GM12873 (cell line): Measurements from ENCODE around the gene INPP5D.

Experiments used
- CTCF ChIP-seq: IDR thresholded peaks from 2 replicates; pipeline ENCODE4 v1.5.1; 2012; ENCODE audit warnings: low read depth, mild to moderate bottlenecking, moderate library complexity, low read length, control low read depth; ENCODE audit not compliant: insufficient read depth; ENCODE audit errors: missing control alignments

Gene INPP5D

GRCh38 chr2:233171344-233171743 lies 111.2 kb downstream of the INPP5D start:
- no peak for TF ChIP-seq CTCF

- TF ChIP-seq CTCF, result no peak
Observed at GRCh38 chr2:233173115-233173514, 113.0 kb downstream of the INPP5D start.

GRCh38 chr2:233174137-233174536 lies 114.0 kb downstream of the INPP5D start:
- no peak for TF ChIP-seq CTCF

GRCh38 chr2:233178994-233179847 lies 119.1 kb downstream of the INPP5D start:
- no peak for TF ChIP-seq CTCF

- no peak for TF ChIP-seq CTCF
Observed at GRCh38 chr2:233179848-233180366, 119.8 kb downstream of the INPP5D start.

GRCh38 chr2:233183869-233184418 lies 123.8 kb downstream of the INPP5D start:
- TF ChIP-seq CTCF, result no peak

GRCh38 chr2:233184669-233185068 lies 124.5 kb downstream of the INPP5D start:
- TF ChIP-seq CTCF, result no peak
